A549 (cell line): ENCODE results near the gene CA10. TPM values are rescaled to one million over a fixed set of nuclear protein-coding genes. Genes with fewer than 3 reads are reported as not detected.

Source experiments
- ATAC-seq, 2 experiments: fragments of 200-7000 bp in 1 of 2; fragments of >200 bp in 1 of 2; cut with Nextera tagmentation in 1 of 2; cut with Tn5 transposase in 1 of 2; 3 replicates each; pipeline versions ENCODE4 v1.8.0 to v1.9.1; 2018 to 2020; ENCODE audit warnings: mild to moderate bottlenecking in 1 of 2, moderate library complexity in 1 of 2
- CTCF ChIA-PET: fragments of 300-600 bp; sonication (Branson Sonifier 250); formaldehyde crosslinking; extraction: SDS; loops from one replicate; lab custom pipeline; 2021; ENCODE audit warnings: antibody characterized with exemption, inconsistent platforms; lab: Yijun Ruan, JAX
- POLR2A ChIA-PET: fragments of 350-600 bp; formaldehyde crosslinking; extraction: SDS; loops from one replicate; lab custom pipeline; 2021; ENCODE audit warnings: antibody characterized with exemption, inconsistent platforms; lab: Yijun Ruan, JAX
- DNase-seq, 2 experiments: peaks; one replicate each; pipeline versions ENCODE4 v3.0.0 to v3.0.0-alpha.2; 2011 to 2016; ENCODE audit warnings: low read depth in 1 of 2, low spot score in 1 of 2
- FAIRE-seq: peaks from 2 replicates; lab custom pipeline; 2011; peaks lifted over from hg19 to GRCh38; lab: Jason Lieb, UNC
- H3K27ac ChIP-seq, 2 experiments: fragments of >200 bp; sonication (Bioruptor Twin); formaldehyde crosslinking; 3 replicates each; pipeline ENCODE4 v1.5.1; 2016 to 2017
- H3K4me1 ChIP-seq: fragments of >200 bp; sonication (Bioruptor Twin); formaldehyde crosslinking; 3 replicates; pipeline ENCODE4 v1.6.1; 2016
- H3K4me2 ChIP-seq: fragments of >200 bp; sonication (Bioruptor Twin); formaldehyde crosslinking; 3 replicates; pipeline ENCODE4 v1.6.1; 2016
- H3K4me3 ChIP-seq: fragments of >200 bp; sonication (Bioruptor Twin); formaldehyde crosslinking; 3 replicates; pipeline ENCODE4 v1.5.1; 2016
- H3K9me3 ChIP-seq: fragments of >200 bp; sonication (Bioruptor Twin); formaldehyde crosslinking; 3 replicates; pipeline ENCODE4 v1.6.1; 2016
- CBX2 ChIP-seq: fragments of 200-600 bp; sonication (generic); IDR thresholded peaks from 2 replicates; pipeline ENCODE4 v1.6.1; 2016; ENCODE audit warnings: low read depth, mild to moderate bottlenecking, borderline replicate concordance
- CEBPB ChIP-seq, 2 experiments: fragments of >200 bp in 1 of 2; sonication (Bioruptor Twin) in 1 of 2; formaldehyde crosslinking in 1 of 2; IDR thresholded peaks; 2 replicates each; pipeline ENCODE4 v1.6.1; 2012 to 2016
- CHD4 ChIP-seq: fragments of 200-600 bp; sonication (generic); IDR thresholded peaks from 2 replicates; pipeline ENCODE4 v1.6.1; 2016; ENCODE audit warnings: antibody characterized with exemption, mild to moderate bottlenecking, borderline replicate concordance
- FOXS1 ChIP-seq: fragments of 250-450 bp; sonication (Bioruptor Pico); IDR thresholded peaks from 2 replicates; pipeline ENCODE4 v1.5.0; 2020; ENCODE audit warnings: mild to moderate bottlenecking, moderate library complexity
- HDAC2 ChIP-seq: fragments of 200-600 bp; sonication (generic); IDR thresholded peaks from 2 replicates; pipeline ENCODE4 v1.6.1; 2016
- HOXA7 ChIP-seq: fragments of 250-450 bp; sonication (Bioruptor Pico); IDR thresholded peaks from 2 replicates; pipeline ENCODE4 v1.5.0; 2020; ENCODE audit warnings: mild to moderate bottlenecking, moderate library complexity
- HOXB13 ChIP-seq: fragments of 250-450 bp; sonication (Bioruptor Pico); IDR thresholded peaks from 2 replicates; pipeline ENCODE4 v1.5.0; 2020; ENCODE audit warnings: low read depth, mild to moderate bottlenecking, moderate library complexity
- HOXB5 ChIP-seq: fragments of 250-450 bp; sonication (Bioruptor Pico); IDR thresholded peaks from 2 replicates; pipeline ENCODE4 v1.5.0; 2020; ENCODE audit warnings: mild to moderate bottlenecking, moderate library complexity
- JUNB ChIP-seq: fragments of >200 bp; sonication (Bioruptor Twin); formaldehyde crosslinking; IDR thresholded peaks from 2 replicates; pipeline ENCODE4 v1.6.1; 2016
- MYC ChIP-seq: IDR thresholded peaks from 2 replicates; pipeline ENCODE4 v1.6.1; 2012; ENCODE audit warnings: mild to moderate bottlenecking, inconsistent platforms, low read length, improper control_type of control experiment, borderline replicate concordance
- NPAS2 ChIP-seq: fragments of 250-450 bp; sonication (Bioruptor Pico); IDR thresholded peaks from 2 replicates; pipeline ENCODE4 v1.8.0; 2022; ENCODE audit warnings: mild to moderate bottlenecking, moderate library complexity, borderline replicate concordance
- NR3C1 ChIP-seq: fragments of >200 bp; sonication (Bioruptor Twin); formaldehyde crosslinking; IDR thresholded peaks from 3 replicates; pipeline ENCODE4 v1.6.1; 2017
- POLR2A ChIP-seq: IDR thresholded peaks from 2 replicates; pipeline ENCODE4 v1.6.1; 2012; ENCODE audit warnings: mild to moderate bottlenecking, low read length
- RAD21 ChIP-seq, 2 experiments: fragments of >200 bp in 1 of 2; sonication (Bioruptor Twin) in 1 of 2; formaldehyde crosslinking in 1 of 2; IDR thresholded peaks in 1 of 2; conservative IDR thresholded peaks in 1 of 2; 2 replicates in 1 of 2; 3 replicates in 1 of 2; pipeline ENCODE4 v1.6.1; 2012 to 2018; ENCODE audit warnings: inconsistent platforms in 1 of 2
- RARB ChIP-seq: fragments of 250-450 bp; sonication (Bioruptor Pico); IDR thresholded peaks from 2 replicates; pipeline ENCODE4 v1.8.0; 2021; ENCODE audit warnings: mild to moderate bottlenecking, moderate library complexity
- RFX5 ChIP-seq: fragments of 450-650 bp; IDR thresholded peaks from 2 replicates; pipeline ENCODE4 v1.7.1; 2014; ENCODE audit warnings: antibody characterized with exemption, mild to moderate bottlenecking, moderate library complexity
- RNF2 ChIP-seq: fragments of 200-600 bp; sonication (generic); IDR thresholded peaks from 2 replicates; pipeline ENCODE4 v1.6.1; 2016; ENCODE audit warnings: low read depth, mild to moderate bottlenecking, antibody characterized with exemption, moderate library complexity, borderline replicate concordance
- SREBF2 ChIP-seq: fragments of 450-650 bp; IDR thresholded peaks from 2 replicates; pipeline ENCODE4 v1.6.1; 2014; ENCODE audit warnings: mild to moderate bottlenecking, moderate library complexity
- ZFP36 ChIP-seq: fragments of 450-650 bp; IDR thresholded peaks from 2 replicates; pipeline ENCODE4 v1.6.1; 2014; ENCODE audit warnings: borderline replicate concordance; ENCODE audit not compliant: partially characterized antibody
- ZSCAN20 ChIP-seq: fragments of 250-450 bp; sonication (Bioruptor Pico); IDR thresholded peaks from 2 replicates; pipeline ENCODE4 v1.8.0; 2022; ENCODE audit warnings: mild to moderate bottlenecking, moderate library complexity
- WGBS: methylation state at CpG from one replicate; pipeline ENCODE4 v1.1.6; 2017; ENCODE audit errors: missing lambda C conversion rate; 5-methylcytosine and 5-hydroxymethylcytosine counted together
- polyA plus RNA-seq, 4 experiments: library from polyadenylated mRNA; depleted of rRNA in 3 of 4; stranded (reverse); fragments of >200 nt; fragmentation: RNase III in 1 of 4; extraction: RNeasy Plus Mini Kit Qiagen cat#74134 plus additional on column Dnase treatment in 1 of 4; gene quantifications; 2 replicates in 3 of 4; 3 replicates in 1 of 4; pipeline ENCODE4 v1.2.3, GENCODE V29; 2011 to 2017
- TF ChIP-seq, protein P1 (sequence below): fragments of >200 bp; sonication (Bioruptor Twin); formaldehyde crosslinking; IDR thresholded peaks from 2 replicates; pipeline ENCODE4 v1.6.1; 2016
- TF ChIP-seq, protein P2 (sequence below): fragments of 150-350 bp; IDR thresholded peaks from 2 replicates; pipeline ENCODE4 v1.6.1; 2014; ENCODE audit warnings: low read depth, mild to moderate bottlenecking, low read length
- TF ChIP-seq, protein P3 (sequence below): fragments of 250-450 bp; sonication (Bioruptor Pico); IDR thresholded peaks from 2 replicates; pipeline ENCODE4 v1.5.0; 2021; ENCODE audit warnings: mild to moderate bottlenecking, moderate library complexity, borderline replicate concordance
- TF ChIP-seq, protein P4 (sequence below): IDR thresholded peaks from 2 replicates; pipeline ENCODE4 v1.6.1; 2012
- TF ChIP-seq, protein P5 (sequence below): IDR thresholded peaks from 2 replicates; pipeline ENCODE4 v1.6.1; 2012; ENCODE audit warnings: low read depth, borderline replicate concordance

CA10 gene
- polyA plus RNA-seq, 2 of the 4 experiments (the other 2 are of a cell fraction): not detected

DNA sequence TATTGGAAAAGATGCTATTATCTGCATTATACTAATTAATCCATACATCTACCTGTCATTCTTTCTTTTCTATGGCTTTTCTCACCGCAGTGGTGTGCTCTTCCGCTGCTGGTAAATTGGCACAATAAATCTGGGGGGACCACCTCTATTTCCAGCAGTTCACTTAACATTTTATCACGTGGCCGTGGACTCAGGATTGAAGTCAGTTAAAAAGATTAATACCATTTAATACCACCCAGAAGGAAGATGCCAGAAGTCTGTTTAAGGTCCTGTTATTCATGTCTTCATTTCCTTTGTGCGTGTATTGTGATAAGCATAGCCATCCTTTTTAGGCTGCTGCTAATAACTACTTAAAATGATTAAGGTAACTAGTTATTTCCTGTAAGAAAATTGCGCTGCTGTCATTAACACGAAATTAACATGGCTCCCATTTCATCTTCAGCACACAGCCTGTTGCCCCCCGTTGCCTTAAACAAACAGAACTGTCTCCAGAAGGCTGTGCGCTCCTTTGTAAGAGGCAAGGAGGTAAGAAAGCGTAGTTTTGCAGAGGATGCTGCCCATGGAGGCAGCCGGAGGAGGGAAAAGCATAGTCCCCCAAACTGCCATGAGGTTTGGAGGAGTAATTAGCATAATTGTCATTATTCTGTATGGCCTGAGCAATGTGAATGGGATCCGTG is 483.8 kb downstream of the CA10 start:
- 0 out of 3 replicates have a peak, but pooled peaks cover 2% of the 10 kb centered on the region for H3K9me3 ChIP-seq
- no peaks in the 10 kb centered on the region for H3K4me1 ChIP-seq
- no peak for DNase-seq
- 19% methylated on average over 12 of the region's 12 CpGs for WGBS
- ChIA-PET CTCF (no interaction called here), POLR2A (no interaction called here)
- FAIRE-seq: no peak
- no peak overlapping the region for H3K4me3 ChIP-seq
- H3K27ac ChIP-seq: no peak overlapping the region
- no peak for ATAC-seq
- TF ChIP-seq JUNB (no peak), RNF2 (no peak), RAD21 (conservative IDR thresholded peaks at IDR 0.05 in 1 of 2, IDR thresholded peaks at IDR 0.05 in 1 of 2) (no peak), POLR2A (no peak), MYC (no peak), NPAS2 (no peak), ZFP36 (no peak), CEBPB (IDR thresholded peaks at IDR 0.05) (no peak), NR3C1 (no peak), ZSCAN20 (CRISPR knock-in tag) (no peak), SREBF2 (no peak), RFX5 (no peak), FOXS1 (no peak)
- TF ChIP-seq, protein P1, sequence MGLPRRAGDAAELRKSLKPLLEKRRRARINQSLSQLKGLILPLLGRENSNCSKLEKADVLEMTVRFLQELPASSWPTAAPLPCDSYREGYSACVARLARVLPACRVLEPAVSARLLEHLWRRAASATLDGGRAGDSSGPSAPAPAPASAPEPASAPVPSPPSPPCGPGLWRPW: no peak
- TF ChIP-seq, protein P2, sequence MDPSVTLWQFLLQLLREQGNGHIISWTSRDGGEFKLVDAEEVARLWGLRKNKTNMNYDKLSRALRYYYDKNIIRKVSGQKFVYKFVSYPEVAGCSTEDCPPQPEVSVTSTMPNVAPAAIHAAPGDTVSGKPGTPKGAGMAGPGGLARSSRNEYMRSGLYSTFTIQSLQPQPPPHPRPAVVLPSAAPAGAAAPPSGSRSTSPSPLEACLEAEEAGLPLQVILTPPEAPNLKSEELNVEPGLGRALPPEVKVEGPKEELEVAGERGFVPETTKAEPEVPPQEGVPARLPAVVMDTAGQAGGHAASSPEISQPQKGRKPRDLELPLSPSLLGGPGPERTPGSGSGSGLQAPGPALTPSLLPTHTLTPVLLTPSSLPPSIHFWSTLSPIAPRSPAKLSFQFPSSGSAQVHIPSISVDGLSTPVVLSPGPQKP: no peak
- TF ChIP-seq, protein P3, sequence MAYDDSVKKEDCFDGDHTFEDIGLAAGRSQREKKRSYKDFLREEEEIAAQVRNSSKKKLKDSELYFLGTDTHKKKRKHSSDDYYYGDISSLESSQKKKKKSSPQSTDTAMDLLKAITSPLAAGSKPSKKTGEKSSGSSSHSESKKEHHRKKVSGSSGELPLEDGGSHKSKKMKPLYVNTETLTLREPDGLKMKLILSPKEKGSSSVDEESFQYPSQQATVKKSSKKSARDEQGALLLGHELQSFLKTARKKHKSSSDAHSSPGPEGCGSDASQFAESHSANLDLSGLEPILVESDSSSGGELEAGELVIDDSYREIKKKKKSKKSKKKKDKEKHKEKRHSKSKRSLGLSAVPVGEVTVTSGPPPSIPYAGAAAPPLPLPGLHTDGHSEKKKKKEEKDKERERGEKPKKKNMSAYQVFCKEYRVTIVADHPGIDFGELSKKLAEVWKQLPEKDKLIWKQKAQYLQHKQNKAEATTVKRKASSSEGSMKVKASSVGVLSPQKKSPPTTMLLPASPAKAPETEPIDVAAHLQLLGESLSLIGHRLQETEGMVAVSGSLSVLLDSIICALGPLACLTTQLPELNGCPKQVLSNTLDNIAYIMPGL (CRISPR knock-in tag): no peak
- TF ChIP-seq, protein P4, sequence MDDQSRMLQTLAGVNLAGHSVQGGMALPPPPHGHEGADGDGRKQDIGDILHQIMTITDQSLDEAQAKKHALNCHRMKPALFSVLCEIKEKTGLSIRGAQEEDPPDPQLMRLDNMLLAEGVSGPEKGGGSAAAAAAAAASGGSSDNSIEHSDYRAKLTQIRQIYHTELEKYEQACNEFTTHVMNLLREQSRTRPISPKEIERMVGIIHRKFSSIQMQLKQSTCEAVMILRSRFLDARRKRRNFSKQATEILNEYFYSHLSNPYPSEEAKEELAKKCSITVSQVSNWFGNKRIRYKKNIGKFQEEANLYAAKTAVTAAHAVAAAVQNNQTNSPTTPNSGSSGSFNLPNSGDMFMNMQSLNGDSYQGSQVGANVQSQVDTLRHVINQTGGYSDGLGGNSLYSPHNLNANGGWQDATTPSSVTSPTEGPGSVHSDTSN: no peak
- no peak overlapping the region for H3K4me2 ChIP-seq

DNA sequence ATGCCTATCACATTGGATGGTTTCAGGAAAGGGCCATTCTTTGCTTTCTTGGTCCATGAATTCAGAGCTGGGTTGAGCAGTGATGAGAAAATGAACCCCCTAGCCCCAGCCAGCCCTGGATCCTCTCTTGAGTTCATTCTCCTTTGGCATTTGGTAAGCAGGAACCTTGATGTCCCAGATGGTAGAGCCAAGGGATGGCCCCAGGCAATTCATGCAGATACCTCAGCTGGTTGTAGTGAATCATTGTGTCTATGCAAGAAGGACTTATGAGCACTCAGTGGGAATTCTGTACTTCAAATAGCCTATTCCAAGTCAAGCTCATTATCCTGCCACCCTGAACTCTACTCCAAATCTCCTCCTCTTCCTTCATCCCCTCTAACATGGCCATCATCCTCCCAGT is 485.4 kb downstream of the CA10 start:
- no peaks in the 10 kb centered on the region for H3K4me1 ChIP-seq
- TF ChIP-seq RNF2 (no peak), RARB (no peak), POLR2A (no peak)
- POLR2A ChIA-PET: no interaction called here
- H3K4me3 ChIP-seq: no peak overlapping the region
- ATAC-seq (no peak), DNase-seq (no peak), FAIRE-seq (no peak)
- H3K27ac ChIP-seq: no peak overlapping the region
- CTCF ChIA-PET: no interaction called here
- no peak overlapping the region for H3K4me2 ChIP-seq
- H3K9me3 ChIP-seq: peaks cover 2% of the 10 kb centered on the region; the same call in 1 of the 3 replicates

DNA sequence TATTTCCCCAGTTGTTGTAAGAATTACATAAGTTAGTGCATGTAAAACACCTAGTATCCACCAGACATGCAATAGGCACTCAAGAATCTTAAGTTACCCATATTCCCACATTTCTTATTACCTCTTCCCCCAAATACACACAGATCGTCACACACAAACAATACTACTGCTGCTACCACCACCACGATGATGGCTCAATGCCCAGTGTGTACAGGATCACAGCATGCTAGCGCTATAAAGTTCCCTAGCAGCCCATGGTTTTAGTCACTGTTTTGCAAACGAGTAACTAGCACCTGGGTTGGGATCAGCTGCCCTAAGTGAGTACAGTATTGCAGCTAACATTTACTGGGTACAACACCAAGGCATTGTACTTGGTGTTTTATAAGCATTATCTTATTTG is 486.4 kb downstream of the CA10 start:
- WGBS: 25% methylated on average over 4 of the region's 4 CpGs
- TF ChIP-seq ZSCAN20 (CRISPR knock-in tag): no peak
- TF ChIP-seq, protein P3 (CRISPR knock-in tag): no peak
- no peak for TF ChIP-seq CBX2
- no peak for TF ChIP-seq JUNB
- no peak for TF ChIP-seq HOXB13
- TF ChIP-seq POLR2A: no peak
- TF ChIP-seq, protein P5, sequence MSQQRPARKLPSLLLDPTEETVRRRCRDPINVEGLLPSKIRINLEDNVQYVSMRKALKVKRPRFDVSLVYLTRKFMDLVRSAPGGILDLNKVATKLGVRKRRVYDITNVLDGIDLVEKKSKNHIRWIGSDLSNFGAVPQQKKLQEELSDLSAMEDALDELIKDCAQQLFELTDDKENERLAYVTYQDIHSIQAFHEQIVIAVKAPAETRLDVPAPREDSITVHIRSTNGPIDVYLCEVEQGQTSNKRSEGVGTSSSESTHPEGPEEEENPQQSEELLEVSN: no peak
- no peak for TF ChIP-seq SREBF2
- no peak for TF ChIP-seq HOXB5 (CRISPR knock-in tag)
- TF ChIP-seq RAD21 (conservative IDR thresholded peaks at IDR 0.05 in 1 of 2, IDR thresholded peaks at IDR 0.05 in 1 of 2): no peak
- TF ChIP-seq ZFP36: no peak
- no peak for TF ChIP-seq HDAC2
- TF ChIP-seq HOXA7 (CRISPR knock-in tag): no peak
- TF ChIP-seq CHD4: no peak
- no peak for TF ChIP-seq NPAS2
- H3K4me1 ChIP-seq: no peaks in the 10 kb centered on the region
- ChIA-PET POLR2A (no interaction called here), CTCF (no interaction called here)
- no peak overlapping the region for H3K4me2 ChIP-seq
- no peak for DNase-seq
- H3K9me3 ChIP-seq: peaks cover 3% of the 10 kb centered on the region
- no peak overlapping the region for H3K4me3 ChIP-seq
- no peak overlapping the region for H3K27ac ChIP-seq
- no peak for ATAC-seq
- FAIRE-seq: no peak
